ENCODE data around the gene PUM2.

The PUM2 gene

DNA sequence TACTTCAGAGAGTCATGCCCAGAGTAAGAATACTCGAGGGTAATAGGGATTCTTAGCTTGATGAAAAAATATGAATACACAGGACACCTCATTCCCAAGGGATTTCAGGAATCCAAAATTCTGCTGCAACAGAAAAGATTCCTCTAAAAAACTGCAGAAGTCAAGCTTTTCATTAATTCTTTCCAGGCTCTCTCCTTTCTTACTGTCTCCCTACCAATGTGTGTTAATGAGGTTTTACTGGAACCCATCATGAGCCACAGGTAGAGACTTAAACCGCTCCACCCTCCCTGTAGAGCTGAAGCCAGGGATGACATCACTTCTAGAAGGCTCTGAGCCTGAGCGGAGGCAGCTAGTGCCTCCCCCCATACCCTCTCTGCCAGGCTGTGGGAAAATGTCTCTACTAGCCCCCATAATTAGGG is 129.1 kb downstream of the PUM2 start:
- Histone ChIP-seq H3K79me1 (ENCODE audit: low read length) (peaks cover 29% of the 10 kb centered on the region), H3K4me2 (ENCODE audit: low read length) (no peak overlapping the region), H2BK120ac (ENCODE audit: low read depth, low read length) (no peak overlapping the region), H4K5ac (ENCODE audit: low read length) (no peak overlapping the region), H3K56ac (ENCODE audit: low read length) (no peak overlapping the region), H2BK5ac (ENCODE audit: low read length) (no peak overlapping the region), H3K27ac (ENCODE audit: low read depth, low read length) (no peak overlapping the region), H3K79me2 (ENCODE audit: control insufficient read depth, insufficient read depth, low read length) (peaks cover 36% of the 10 kb centered on the region), H3K27me3 (ENCODE audit: insufficient read depth, low read length, poor library complexity) (no peaks in the 10 kb centered on the region), H3K4ac (ENCODE audit: low read depth, low read length) (no peak overlapping the region), H3K23ac (ENCODE audit: low read length) (no peak overlapping the region), H4K8ac (ENCODE audit: low read depth, low read length) (no peak overlapping the region), H3K4me1 (ENCODE audit: control insufficient read depth, low read depth, low read length) (peaks cover 6% of the 10 kb centered on the region), H3K18ac (ENCODE audit: low read length) (no peak overlapping the region), H2BK15ac (replicated peaks; ENCODE audit: low read depth) (no peak overlapping the region), H3K36me3 (ENCODE audit: control insufficient read depth, insufficient read depth, low read length) (no peaks in the 10 kb centered on the region), H2AK5ac (ENCODE audit: low read length) (no peak overlapping the region), H3K4me3 (ENCODE audit: low read length) (no peak overlapping the region), H3K9ac (ENCODE audit: low read length) (no peak overlapping the region)
- peak; percentile 67 for DNase-seq
- no CpG with 5 or more reads among the region's 3 CpGs for WGBS (ENCODE audit: extremely low coverage, insufficient coverage, low lambda C conversion rate)

DNA sequence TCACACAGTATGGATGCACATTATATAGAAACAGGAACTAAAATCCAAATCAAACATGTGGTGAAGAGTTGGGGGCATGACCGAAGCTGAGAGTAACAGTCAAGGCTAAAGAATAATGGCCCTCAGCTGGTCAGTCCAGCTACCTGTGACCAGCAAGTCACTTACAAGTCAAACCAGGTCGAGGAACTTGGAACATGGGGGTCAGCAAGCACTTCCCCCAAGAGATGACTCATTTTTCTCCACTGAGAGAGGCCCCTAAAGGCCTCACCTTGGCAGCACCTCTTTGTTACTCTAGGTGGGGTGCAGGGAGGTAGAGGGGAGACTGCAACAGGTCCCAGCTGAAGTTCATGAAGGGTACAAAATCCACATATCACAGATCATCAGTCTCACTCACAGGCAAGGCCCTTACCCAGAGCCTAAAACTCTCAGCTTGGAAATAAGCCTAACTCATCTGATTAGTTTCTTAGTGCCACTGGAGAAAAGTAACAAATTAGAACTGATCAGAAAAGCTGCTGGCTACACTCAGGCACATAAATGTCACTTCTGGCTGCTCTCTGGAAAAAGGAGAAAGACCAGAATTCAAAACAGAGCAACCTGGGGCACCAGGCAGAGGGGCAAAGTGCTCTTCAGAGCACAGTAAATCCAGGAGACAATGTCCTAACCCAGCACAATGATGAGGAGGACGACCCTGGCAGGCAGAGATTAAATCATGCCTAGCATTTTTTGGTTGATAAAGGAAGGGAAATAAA is 129.7 kb downstream of the PUM2 start:
- H3K18ac ChIP-seq (ENCODE audit: low read length), result no peak overlapping the region
- no peak overlapping the region for H3K27ac ChIP-seq (ENCODE audit: low read depth, low read length)
- peaks cover 6% of the 10 kb centered on the region for H3K4me1 ChIP-seq (ENCODE audit: control insufficient read depth, low read depth, low read length)
- no peak overlapping the region for H2AK5ac ChIP-seq (ENCODE audit: low read length)
- H3K27me3 ChIP-seq (ENCODE audit: insufficient read depth, low read length, poor library complexity), result no peaks in the 10 kb centered on the region
- no peak overlapping the region for H2BK5ac ChIP-seq (ENCODE audit: low read length)
- H3K4ac ChIP-seq (ENCODE audit: low read depth, low read length), result no peak overlapping the region
- H3K79me2 ChIP-seq (ENCODE audit: control insufficient read depth, insufficient read depth, low read length), result peaks cover 36% of the 10 kb centered on the region
- no peak overlapping the region for H3K4me2 ChIP-seq (ENCODE audit: low read length)
- H3K79me1 ChIP-seq (ENCODE audit: low read length), result peaks cover 29% of the 10 kb centered on the region
- H3K23ac ChIP-seq (ENCODE audit: low read length), result no peak overlapping the region
- no peak overlapping the region for H2BK15ac ChIP-seq (replicated peaks; ENCODE audit: low read depth)
- H3K36me3 ChIP-seq (ENCODE audit: control insufficient read depth, insufficient read depth, low read length), result no peaks in the 10 kb centered on the region
- H2BK120ac ChIP-seq (ENCODE audit: low read depth, low read length), result no peak overlapping the region
- no peak for DNase-seq
- no peak overlapping the region for H4K8ac ChIP-seq (ENCODE audit: low read depth, low read length)
- no peak overlapping the region for H3K56ac ChIP-seq (ENCODE audit: low read length)
- no peak overlapping the region for H3K4me3 ChIP-seq (ENCODE audit: low read length)
- no peak overlapping the region for H3K9ac ChIP-seq (ENCODE audit: low read length)
- no CpG with 5 or more reads among the region's 3 CpGs for WGBS (ENCODE audit: extremely low coverage, insufficient coverage, low lambda C conversion rate)
- H4K5ac ChIP-seq (ENCODE audit: low read length), result no peak overlapping the region

DNA sequence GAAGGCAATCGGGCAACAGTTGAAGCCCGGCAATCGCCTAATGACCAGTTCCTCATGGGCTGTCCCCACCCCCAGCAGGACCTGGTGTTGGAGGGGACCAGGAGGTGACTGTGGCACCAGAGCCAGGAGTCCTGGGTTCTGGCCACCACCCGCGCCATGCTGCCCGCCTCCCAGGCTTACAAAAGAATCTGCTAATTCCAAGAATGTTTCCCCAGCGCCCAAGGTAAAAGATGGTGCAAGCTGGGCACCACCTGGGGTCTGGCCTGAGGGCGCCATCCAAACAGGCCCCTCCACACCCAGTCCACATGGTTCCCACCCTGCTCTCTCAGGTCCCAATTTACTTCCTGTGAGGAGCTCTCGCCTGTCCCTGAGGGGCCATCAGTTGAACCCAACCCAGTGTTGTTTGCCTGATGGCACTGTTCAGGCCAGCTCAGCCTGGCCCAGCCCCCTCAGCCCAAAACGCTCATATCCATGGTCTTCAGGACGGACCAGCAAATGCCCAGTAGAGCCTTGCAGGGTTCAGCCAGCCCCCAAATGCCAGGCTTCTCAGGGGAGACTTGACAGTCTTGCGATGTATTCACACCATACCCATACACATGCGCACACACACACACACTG is 130.8 kb downstream of the PUM2 start:
- Histone ChIP-seq H2BK15ac (replicated peaks; ENCODE audit: low read depth) (no peak overlapping the region), H2BK5ac (ENCODE audit: low read length) (no peak overlapping the region), H3K27ac (ENCODE audit: low read depth, low read length) (no peak overlapping the region), H3K79me2 (ENCODE audit: control insufficient read depth, insufficient read depth, low read length) (peaks cover 39% of the 10 kb centered on the region), H3K18ac (ENCODE audit: low read length) (no peak overlapping the region), H3K4ac (ENCODE audit: low read depth, low read length) (no peak overlapping the region), H3K23ac (ENCODE audit: low read length) (no peak overlapping the region), H3K56ac (ENCODE audit: low read length) (no peak overlapping the region), H3K36me3 (ENCODE audit: control insufficient read depth, insufficient read depth, low read length) (peaks cover 3% of the 10 kb centered on the region), H2AK5ac (ENCODE audit: low read length) (no peak overlapping the region), H3K4me3 (ENCODE audit: low read length) (no peak overlapping the region), H3K4me2 (ENCODE audit: low read length) (no peak overlapping the region), H2BK120ac (ENCODE audit: low read depth, low read length) (no peak overlapping the region), H3K27me3 (ENCODE audit: insufficient read depth, low read length, poor library complexity) (no peaks in the 10 kb centered on the region), H3K9ac (ENCODE audit: low read length) (no peak overlapping the region), H4K5ac (ENCODE audit: low read length) (no peak overlapping the region), H3K4me1 (ENCODE audit: control insufficient read depth, low read depth, low read length) (peaks cover 6% of the 10 kb centered on the region), H4K8ac (ENCODE audit: low read depth, low read length) (no peak overlapping the region), H3K79me1 (ENCODE audit: low read length) (peaks cover 34% of the 10 kb centered on the region)
- DNase-seq, result no peak
- no CpG with 5 or more reads among the region's 13 CpGs for WGBS (ENCODE audit: extremely low coverage, insufficient coverage, low lambda C conversion rate)

DNA sequence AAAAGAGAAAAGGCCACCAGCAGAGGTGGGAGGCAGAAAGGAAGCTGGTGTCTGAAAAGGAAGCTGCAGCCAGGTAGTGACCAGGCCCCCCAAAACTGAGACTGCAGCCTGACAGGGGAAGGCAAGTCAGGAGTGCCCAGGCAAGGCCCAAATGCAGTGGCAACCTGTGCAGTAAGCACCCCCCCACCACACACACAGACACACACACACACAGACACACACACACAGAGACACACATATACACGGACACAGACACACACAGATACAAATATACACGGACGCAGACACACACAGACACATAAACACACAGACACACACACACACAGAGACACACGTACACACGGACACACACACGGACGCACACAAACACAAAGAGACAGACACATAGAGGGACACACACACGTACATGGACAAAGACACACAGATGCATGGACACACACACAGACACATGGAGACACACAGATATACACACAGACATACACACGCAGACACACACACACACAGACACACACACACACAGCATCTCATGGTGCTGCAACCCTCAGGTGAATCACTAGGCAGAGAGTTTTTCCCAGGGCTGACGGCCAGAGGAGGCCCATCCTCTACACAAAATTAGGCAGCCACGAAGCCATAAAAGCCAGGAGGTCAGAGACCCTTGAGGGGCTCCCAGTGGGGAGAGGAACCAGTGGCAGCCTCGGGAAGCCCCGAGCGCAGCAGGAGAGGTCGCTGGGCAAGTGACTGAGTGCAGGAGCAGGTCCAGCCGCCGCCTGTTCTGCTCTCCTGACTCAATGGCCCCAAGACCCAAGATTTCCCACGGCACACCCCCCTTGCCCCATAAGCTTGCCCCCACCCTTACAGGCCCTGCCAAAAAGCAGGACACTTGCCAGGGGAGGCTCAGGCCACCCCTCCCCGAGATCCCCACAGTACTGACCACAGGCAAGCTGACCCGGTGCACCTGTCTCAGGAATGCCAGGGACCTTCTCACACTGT is 132.0 kb downstream of the PUM2 start:
- no peak overlapping the region for H3K23ac ChIP-seq (ENCODE audit: low read length)
- H4K8ac ChIP-seq (ENCODE audit: low read depth, low read length), result no peak overlapping the region
- H2BK120ac ChIP-seq (ENCODE audit: low read depth, low read length), result no peak overlapping the region
- H3K27ac ChIP-seq (ENCODE audit: low read depth, low read length), result no peak overlapping the region
- H3K4me1 ChIP-seq (ENCODE audit: control insufficient read depth, low read depth, low read length), result peaks cover 9% of the 10 kb centered on the region
- H3K79me2 ChIP-seq (ENCODE audit: control insufficient read depth, insufficient read depth, low read length), result peaks cover 42% of the 10 kb centered on the region
- H4K5ac ChIP-seq (ENCODE audit: low read length), result no peak overlapping the region
- no peaks in the 10 kb centered on the region for H3K27me3 ChIP-seq (ENCODE audit: insufficient read depth, low read length, poor library complexity)
- no peak for DNase-seq
- no peak overlapping the region for H3K56ac ChIP-seq (ENCODE audit: low read length)
- no peak overlapping the region for H3K9ac ChIP-seq (ENCODE audit: low read length)
- peaks cover 41% of the 10 kb centered on the region for H3K79me1 ChIP-seq (ENCODE audit: low read length)
- WGBS (ENCODE audit: extremely low coverage, insufficient coverage, low lambda C conversion rate), result no CpG with 5 or more reads among the region's 20 CpGs
- H2BK15ac ChIP-seq (replicated peaks; ENCODE audit: low read depth), result no peak overlapping the region
- H3K4me2 ChIP-seq (ENCODE audit: low read length), result no peak overlapping the region
- no peak overlapping the region for H3K18ac ChIP-seq (ENCODE audit: low read length)
- no peak overlapping the region for H2BK5ac ChIP-seq (ENCODE audit: low read length)
- no peak overlapping the region for H3K4me3 ChIP-seq (ENCODE audit: low read length)
- no peak overlapping the region for H2AK5ac ChIP-seq (ENCODE audit: low read length)
- H3K36me3 ChIP-seq (ENCODE audit: control insufficient read depth, insufficient read depth, low read length), result peaks cover 3% of the 10 kb centered on the region
- H3K4ac ChIP-seq (ENCODE audit: low read depth, low read length), result no peak overlapping the region

DNA sequence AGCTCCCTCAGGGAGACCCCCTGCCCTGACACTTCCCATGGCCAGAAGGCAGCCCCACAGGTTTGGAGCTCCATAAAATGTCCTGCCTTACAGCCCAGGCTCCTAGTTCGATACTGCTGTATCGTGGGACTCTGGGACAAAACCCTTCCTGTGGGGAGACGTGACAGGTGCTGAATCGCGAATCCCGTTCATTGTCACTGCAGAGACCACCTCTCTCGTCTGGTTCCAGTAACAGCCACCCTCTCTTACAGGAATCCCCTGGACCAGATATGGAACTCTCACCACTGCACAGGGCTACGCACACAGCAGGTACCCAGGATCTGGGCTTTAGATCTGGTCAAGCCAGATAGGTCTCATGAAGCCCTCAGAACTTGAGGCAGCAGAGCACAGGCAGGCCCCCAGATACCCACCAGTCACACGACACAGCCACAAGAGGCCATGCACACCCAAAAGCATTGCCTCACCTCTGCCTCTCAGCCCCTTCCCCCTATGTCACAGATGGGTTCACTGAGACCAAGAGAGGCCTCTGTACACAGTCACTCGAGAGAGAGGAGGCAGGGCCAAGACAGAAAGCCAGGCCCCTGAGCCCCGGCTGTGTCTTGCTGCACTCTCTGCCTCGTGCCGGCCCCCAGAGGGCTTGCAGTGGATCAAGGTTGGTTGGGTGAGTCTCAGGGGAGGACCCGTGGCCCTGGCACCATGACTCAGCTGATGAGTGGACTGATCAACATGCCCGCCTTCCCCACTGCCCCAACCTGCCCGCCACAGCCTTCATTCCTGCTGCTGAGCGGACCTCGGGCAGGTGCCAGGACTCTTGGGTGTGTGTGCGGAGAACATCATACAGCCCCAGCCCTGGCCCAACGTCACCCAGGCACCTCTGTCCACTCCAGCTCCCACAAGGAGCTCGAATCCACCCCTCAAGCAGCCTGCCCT is 133.3 kb downstream of the PUM2 start:
- H3K56ac ChIP-seq (ENCODE audit: low read length), result no peak overlapping the region
- no peak overlapping the region for H4K8ac ChIP-seq (ENCODE audit: low read depth, low read length)
- no peak overlapping the region for H3K9ac ChIP-seq (ENCODE audit: low read length)
- WGBS (ENCODE audit: extremely low coverage, insufficient coverage, low lambda C conversion rate), result no CpG with 5 or more reads among the region's 21 CpGs
- H3K79me1 ChIP-seq (ENCODE audit: low read length), result peaks cover 40% of the 10 kb centered on the region
- H3K23ac ChIP-seq (ENCODE audit: low read length), result no peak overlapping the region
- no peak overlapping the region for H2BK120ac ChIP-seq (ENCODE audit: low read depth, low read length)
- peaks cover 39% of the 10 kb centered on the region for H3K79me2 ChIP-seq (ENCODE audit: control insufficient read depth, insufficient read depth, low read length)
- DNase-seq, result no peak
- H2BK15ac ChIP-seq (replicated peaks; ENCODE audit: low read depth), result no peak overlapping the region
- H3K4me3 ChIP-seq (ENCODE audit: low read length), result no peak overlapping the region
- no peak overlapping the region for H4K5ac ChIP-seq (ENCODE audit: low read length)
- no peak overlapping the region for H2BK5ac ChIP-seq (ENCODE audit: low read length)
- H3K36me3 ChIP-seq (ENCODE audit: control insufficient read depth, insufficient read depth, low read length), result peaks cover 3% of the 10 kb centered on the region
- H3K4ac ChIP-seq (ENCODE audit: low read depth, low read length), result no peak overlapping the region
- H3K4me1 ChIP-seq (ENCODE audit: control insufficient read depth, low read depth, low read length), result peaks cover 4% of the 10 kb centered on the region
- H2AK5ac ChIP-seq (ENCODE audit: low read length), result no peak overlapping the region
- no peak overlapping the region for H3K18ac ChIP-seq (ENCODE audit: low read length)
- no peak overlapping the region for H3K27ac ChIP-seq (ENCODE audit: low read depth, low read length)
- no peaks in the 10 kb centered on the region for H3K27me3 ChIP-seq (ENCODE audit: insufficient read depth, low read length, poor library complexity)
- no peak overlapping the region for H3K4me2 ChIP-seq (ENCODE audit: low read length)

Measured in mesendoderm (in vitro differentiated cells).